ENCODE data around the gene LONRF3. TPM values are rescaled to one million over a fixed set of nuclear protein-coding genes. Genes with fewer than 3 reads are reported as not detected.

The LONRF3 gene
- total RNA-seq = 5.8 and 6.5 TPM in 2 replicates
- polyA plus RNA-seq = 2.6 TPM in 2 replicates

DNA sequence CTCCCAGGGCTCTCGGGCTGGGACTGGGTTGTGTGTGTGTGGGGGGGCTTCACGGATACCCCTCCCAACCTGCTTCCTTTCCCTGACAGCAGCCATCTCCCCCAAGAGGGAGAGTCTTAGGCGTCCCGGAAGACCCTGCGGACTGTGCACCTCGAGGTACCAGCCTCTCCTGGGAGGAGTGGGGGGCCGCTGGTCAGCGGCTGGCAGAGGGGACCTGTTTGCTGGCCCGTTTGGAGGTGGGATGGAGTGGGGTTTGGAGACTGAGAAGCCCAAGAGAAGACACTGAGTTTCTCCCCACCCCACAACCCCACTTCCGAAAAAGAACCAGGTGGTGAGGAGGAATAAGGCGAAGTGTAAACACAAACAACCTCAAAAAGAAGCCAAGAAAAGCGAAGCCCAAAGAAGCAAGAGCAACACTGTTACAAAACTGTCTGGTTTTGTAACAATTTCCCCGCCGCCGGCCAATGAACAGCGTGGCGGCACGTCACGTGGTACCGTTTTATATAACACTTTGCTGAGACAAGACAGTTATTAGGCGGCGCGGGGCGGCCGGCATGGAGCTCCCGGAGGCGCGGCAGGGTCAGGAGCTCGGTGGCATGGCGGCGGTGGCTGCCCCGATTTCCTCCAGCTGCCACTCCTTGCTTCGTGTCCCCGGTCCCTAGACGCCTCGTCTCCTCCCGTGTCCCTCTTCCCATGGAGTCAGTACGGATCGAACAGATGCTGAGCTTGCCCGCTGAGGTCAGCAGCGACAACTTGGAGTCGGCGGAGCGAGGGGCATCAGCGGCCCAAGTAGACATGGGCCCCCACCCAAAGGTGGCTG lies at the start of gene LONRF3:
LONRF3 (plus strand) TSS at position 531 of the 820 bp plus-strand sequence; CDS start at position 694, 163 bp downstream.
- H3K27ac ChIP-seq = peak within 1 kb of the TSS; percentile 75
- DNase-seq (ENCODE audit: low spot score) = peak; percentile 74
- 42% methylated on average over 44 of the region's 45 CpGs for WGBS (ENCODE audit: low lambda C conversion rate, missing lambda C conversion rate)

GRCh38 chrX:118928151-118928550 lies 46.3 kb upstream of the LONRF3 start:
- TF ChIP-seq EZH2 (IDR thresholded peaks at IDR 0.05; ENCODE audit: borderline replicate concordance) (no peak), EZH2phosphoT487 (IDR thresholded peaks at IDR 0.05; ENCODE audit: low read depth, severe bottlenecking, unreplicated experiment) (no peak)
- TF ChIP-seq, protein P1, sequence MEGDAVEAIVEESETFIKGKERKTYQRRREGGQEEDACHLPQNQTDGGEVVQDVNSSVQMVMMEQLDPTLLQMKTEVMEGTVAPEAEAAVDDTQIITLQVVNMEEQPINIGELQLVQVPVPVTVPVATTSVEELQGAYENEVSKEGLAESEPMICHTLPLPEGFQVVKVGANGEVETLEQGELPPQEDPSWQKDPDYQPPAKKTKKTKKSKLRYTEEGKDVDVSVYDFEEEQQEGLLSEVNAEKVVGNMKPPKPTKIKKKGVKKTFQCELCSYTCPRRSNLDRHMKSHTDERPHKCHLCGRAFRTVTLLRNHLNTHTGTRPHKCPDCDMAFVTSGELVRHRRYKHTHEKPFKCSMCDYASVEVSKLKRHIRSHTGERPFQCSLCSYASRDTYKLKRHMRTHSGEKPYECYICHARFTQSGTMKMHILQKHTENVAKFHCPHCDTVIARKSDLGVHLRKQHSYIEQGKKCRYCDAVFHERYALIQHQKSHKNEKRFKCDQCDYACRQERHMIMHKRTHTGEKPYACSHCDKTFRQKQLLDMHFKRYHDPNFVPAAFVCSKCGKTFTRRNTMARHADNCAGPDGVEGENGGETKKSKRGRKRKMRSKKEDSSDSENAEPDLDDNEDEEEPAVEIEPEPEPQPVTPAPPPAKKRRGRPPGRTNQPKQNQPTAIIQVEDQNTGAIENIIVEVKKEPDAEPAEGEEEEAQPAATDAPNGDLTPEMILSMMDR (IDR thresholded peaks at IDR 0.05; ENCODE audit: poor library complexity) = no peak
- Histone ChIP-seq H3K27ac (no peak overlapping the region), H3K27me3 (no peaks in the 10 kb centered on the region), H3K4me2 (no peak overlapping the region), H3K36me3 (replicated peaks; ENCODE audit: insufficient read depth, low read depth) (no peaks in the 10 kb centered on the region), H3K9me3 (ENCODE audit: low read depth) (no peaks in the 10 kb centered on the region), H3K4me3 (no peak overlapping the region), H3K4me1 (ENCODE audit: insufficient read depth) (no peaks in the 10 kb centered on the region), H3K9me2 (replicated peaks; ENCODE audit: insufficient read depth) (no peaks in the 10 kb centered on the region), H2AFZ (no peak overlapping the region), H3K79me2 (no peaks in the 10 kb centered on the region), H4K20me1 (ENCODE audit: insufficient read depth, poor library complexity, severe bottlenecking) (no peaks in the 10 kb centered on the region)
- WGBS (ENCODE audit: low lambda C conversion rate, missing lambda C conversion rate) = 42% methylated on average over 2 of the region's 2 CpGs
- no peak for DNase-seq (ENCODE audit: low spot score)

More for the DNA sequence above, at the start of gene LONRF3:
- H3K9me3 ChIP-seq (ENCODE audit: low read depth) = no peaks in the 10 kb centered on the region
- H3K79me2 ChIP-seq = no peaks in the 10 kb centered on the region
- peak within 1 kb of the TSS; percentile 52 for H2AFZ ChIP-seq
- H3K4me2 ChIP-seq = peak within 1 kb of the TSS; percentile 86
- H4K20me1 ChIP-seq (ENCODE audit: insufficient read depth, poor library complexity, severe bottlenecking) = no peaks in the 10 kb centered on the region
- H3K27me3 ChIP-seq = peaks cover 20% of the 10 kb centered on the region
- H3K4me1 ChIP-seq (ENCODE audit: insufficient read depth) = no peaks in the 10 kb centered on the region
- no peaks in the 10 kb centered on the region for H3K9me2 ChIP-seq (replicated peaks; ENCODE audit: insufficient read depth)
- peak within 1 kb of the TSS; percentile 20 for H3K4me3 ChIP-seq
- TF ChIP-seq EZH2 (IDR thresholded peaks at IDR 0.05; ENCODE audit: borderline replicate concordance) (peak; percentile 42), EZH2phosphoT487 (IDR thresholded peaks at IDR 0.05; ENCODE audit: low read depth, severe bottlenecking, unreplicated experiment) (no peak)
- H3K36me3 ChIP-seq (replicated peaks; ENCODE audit: insufficient read depth, low read depth) = no peaks in the 10 kb centered on the region

GRCh38 chrX:118935352-118935751 lies 39.1 kb upstream of the LONRF3 start:
- no peaks in the 10 kb centered on the region for H3K9me2 ChIP-seq (replicated peaks; ENCODE audit: insufficient read depth)
- no peaks in the 10 kb centered on the region for H3K4me1 ChIP-seq (ENCODE audit: insufficient read depth)
- no peaks in the 10 kb centered on the region for H3K27me3 ChIP-seq
- H3K4me3 ChIP-seq = no peak overlapping the region
- no peak overlapping the region for H3K27ac ChIP-seq
- H3K79me2 ChIP-seq = no peaks in the 10 kb centered on the region
- DNase-seq (ENCODE audit: low spot score) = no peak
- no peak for TF ChIP-seq EZH2 (IDR thresholded peaks at IDR 0.05; ENCODE audit: borderline replicate concordance)
- no peak for TF ChIP-seq EZH2phosphoT487 (IDR thresholded peaks at IDR 0.05; ENCODE audit: low read depth, severe bottlenecking, unreplicated experiment)
- TF ChIP-seq, protein P1 (IDR thresholded peaks at IDR 0.05; ENCODE audit: poor library complexity) = no peak
- no peaks in the 10 kb centered on the region for H4K20me1 ChIP-seq (ENCODE audit: insufficient read depth, poor library complexity, severe bottlenecking)
- 86% methylated on average over 1 of the region's 1 CpG for WGBS (ENCODE audit: low lambda C conversion rate, missing lambda C conversion rate)
- H3K9me3 ChIP-seq (ENCODE audit: low read depth) = no peaks in the 10 kb centered on the region
- H3K36me3 ChIP-seq (replicated peaks; ENCODE audit: insufficient read depth, low read depth) = no peaks in the 10 kb centered on the region
- H3K4me2 ChIP-seq = no peak overlapping the region
- no peak overlapping the region for H2AFZ ChIP-seq

DNA sequence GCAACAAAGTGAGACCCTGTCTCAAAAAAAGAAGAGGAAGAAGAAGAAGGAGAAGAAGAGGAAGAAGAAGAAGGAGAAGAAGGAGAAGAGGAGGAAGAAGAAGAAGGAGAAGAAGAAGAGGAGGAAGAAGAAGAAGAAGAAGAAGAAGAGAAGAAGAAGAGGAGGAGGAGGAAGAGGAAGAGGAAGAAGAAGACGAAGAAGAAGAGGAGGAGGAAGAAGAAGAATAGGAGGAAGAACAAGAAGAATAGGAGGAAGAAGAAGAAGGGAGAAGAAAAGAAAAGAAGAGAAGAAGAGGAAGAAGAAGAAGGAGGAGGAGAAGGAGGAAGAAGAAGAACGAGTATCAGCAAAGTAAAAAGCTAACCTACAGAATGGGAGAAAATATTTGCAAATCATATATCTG lies 33.3 kb upstream of the LONRF3 start:
- H3K4me2 ChIP-seq = no peak overlapping the region
- no peak overlapping the region for H2AFZ ChIP-seq
- H3K4me3 ChIP-seq = no peak overlapping the region
- TF ChIP-seq EZH2 (IDR thresholded peaks at IDR 0.05; ENCODE audit: borderline replicate concordance) = no peak
- TF ChIP-seq EZH2phosphoT487 (IDR thresholded peaks at IDR 0.05; ENCODE audit: low read depth, severe bottlenecking, unreplicated experiment) = no peak
- TF ChIP-seq, protein P1 (IDR thresholded peaks at IDR 0.05; ENCODE audit: poor library complexity) = no peak
- H3K36me3 ChIP-seq (replicated peaks; ENCODE audit: insufficient read depth, low read depth) = no peaks in the 10 kb centered on the region
- no peaks in the 10 kb centered on the region for H4K20me1 ChIP-seq (ENCODE audit: insufficient read depth, poor library complexity, severe bottlenecking)
- WGBS (ENCODE audit: low lambda C conversion rate, missing lambda C conversion rate) = 71% methylated on average over 2 of the region's 2 CpGs
- no peak for DNase-seq (ENCODE audit: low spot score)
- H3K27ac ChIP-seq = no peak overlapping the region
- H3K27me3 ChIP-seq = no peaks in the 10 kb centered on the region
- H3K9me3 ChIP-seq (ENCODE audit: low read depth) = no peaks in the 10 kb centered on the region
- H3K79me2 ChIP-seq = no peaks in the 10 kb centered on the region
- H3K9me2 ChIP-seq (replicated peaks; ENCODE audit: insufficient read depth) = no peaks in the 10 kb centered on the region
- no peaks in the 10 kb centered on the region for H3K4me1 ChIP-seq (ENCODE audit: insufficient read depth)
